ENCODE data around the gene TAAR9.

TAAR9 gene, protein sequence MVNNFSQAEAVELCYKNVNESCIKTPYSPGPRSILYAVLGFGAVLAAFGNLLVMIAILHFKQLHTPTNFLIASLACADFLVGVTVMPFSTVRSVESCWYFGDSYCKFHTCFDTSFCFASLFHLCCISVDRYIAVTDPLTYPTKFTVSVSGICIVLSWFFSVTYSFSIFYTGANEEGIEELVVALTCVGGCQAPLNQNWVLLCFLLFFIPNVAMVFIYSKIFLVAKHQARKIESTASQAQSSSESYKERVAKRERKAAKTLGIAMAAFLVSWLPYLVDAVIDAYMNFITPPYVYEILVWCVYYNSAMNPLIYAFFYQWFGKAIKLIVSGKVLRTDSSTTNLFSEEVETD

DNA sequence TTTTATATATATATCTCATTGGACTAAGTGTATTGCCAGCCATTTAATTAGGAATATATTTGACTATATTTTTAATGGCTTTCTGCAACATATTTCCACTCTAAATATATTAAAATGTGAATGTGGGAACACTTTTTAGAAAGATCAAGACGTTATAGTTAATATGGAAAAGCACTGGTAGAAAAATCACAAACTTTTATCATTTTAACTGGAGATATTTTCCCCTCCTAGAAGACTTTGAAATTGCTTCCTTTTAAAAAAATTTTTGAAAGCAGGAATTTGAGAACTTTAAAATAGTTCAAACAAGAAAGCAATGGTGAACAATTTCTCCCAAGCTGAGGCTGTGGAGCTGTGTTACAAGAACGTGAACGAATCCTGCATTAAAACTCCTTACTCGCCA lies at the start of gene TAAR9:
Gene TAAR9, plus strand, starts transcription at position 301 of the 400 bp plus-strand sequence. Its CDS starts 13 bp downstream, at position 314.
- DNase-seq = no peak

DNA sequence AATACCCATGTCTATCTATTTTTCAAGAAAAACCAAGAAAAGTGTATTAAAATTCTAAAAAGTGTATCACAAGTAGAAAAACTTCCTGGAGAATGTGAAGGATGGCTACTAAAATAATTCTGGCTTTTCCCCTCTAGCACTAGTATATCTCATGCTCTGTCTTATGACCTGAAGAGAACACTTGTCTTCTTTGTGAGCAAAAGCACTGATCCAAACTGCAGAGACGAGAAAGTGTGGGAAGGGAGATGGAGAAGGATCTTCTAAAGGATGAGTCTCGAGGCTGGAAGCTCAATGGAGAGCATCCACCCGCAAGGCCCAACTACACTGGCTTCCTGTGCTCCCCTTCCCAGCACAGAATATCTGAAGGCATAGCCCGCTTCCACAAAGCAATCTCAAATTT lies 48.7 kb upstream of the TAAR9 start:
- no peak for DNase-seq

DNA sequence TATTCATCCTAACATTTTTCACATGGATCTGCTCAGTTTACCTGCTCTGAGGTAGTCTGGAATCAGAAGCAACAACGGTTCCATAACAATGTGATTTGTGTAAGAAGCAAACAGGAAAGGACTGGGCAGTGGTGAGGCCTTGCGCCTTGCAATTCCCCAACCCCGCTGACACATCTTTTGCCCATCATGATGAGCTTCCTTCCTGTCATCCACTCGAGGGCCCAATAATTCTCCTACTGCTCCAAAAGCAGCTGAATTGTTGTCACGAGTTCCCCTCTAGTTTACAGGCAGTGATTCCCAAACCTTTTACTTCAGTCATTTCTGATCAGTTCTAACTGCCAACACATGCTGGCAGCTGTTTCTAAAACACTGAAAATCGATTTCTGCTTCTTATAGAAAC lies 48.1 kb upstream of the TAAR9 start:
- DNase-seq = no peak

DNA sequence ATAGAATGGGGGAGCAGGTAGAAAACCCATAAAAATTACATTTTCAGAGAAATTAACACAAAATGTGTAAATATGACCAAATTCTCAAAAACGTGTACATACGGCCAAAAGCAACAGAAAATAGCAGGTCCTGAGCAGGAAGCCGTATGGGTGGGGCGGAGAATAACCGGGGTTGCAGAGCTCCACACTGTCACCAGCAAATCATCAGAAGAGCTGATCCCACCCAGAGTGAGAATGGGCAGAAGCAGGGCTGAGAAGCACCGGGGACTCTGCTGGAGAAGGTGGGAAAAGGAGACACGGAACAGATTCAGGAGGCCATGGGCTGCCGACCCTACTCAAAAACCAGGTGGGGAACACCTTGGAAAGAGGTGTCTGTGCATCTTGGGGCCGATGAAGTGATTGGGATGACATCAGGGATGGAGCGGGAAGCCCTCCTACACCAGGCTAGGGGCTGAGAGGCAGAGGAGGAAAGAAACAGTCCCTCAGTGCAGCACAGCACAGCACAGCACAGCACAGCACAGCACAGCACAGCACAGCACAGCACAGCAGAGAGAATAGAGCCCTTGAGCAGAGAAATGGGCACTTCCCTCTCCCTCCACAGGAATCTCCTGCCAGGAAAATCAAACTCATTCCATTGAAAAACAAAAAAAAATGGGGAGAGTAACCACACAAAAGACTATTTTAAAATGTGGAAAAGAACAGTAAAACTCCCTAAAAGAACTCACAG lies 47.4 kb upstream of the TAAR9 start:
- no peak for DNase-seq

DNA sequence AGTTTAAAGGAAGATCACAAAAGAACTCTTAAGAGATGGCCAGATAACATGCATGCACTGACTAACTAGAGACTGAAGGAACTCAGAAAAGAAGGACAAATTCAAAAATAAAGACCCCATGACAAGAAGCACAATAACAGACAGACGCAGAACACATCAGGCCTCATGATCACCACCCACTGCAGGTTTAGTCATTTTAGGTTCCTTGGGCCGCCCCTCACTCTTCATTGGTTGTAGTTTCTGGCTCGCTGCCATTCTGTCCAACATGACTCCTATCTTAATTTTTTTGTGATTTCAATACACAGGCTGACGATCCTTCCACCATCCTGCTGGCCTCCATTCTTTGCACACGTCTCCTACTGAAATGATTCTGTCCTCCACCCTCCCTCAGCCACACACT lies 46.8 kb upstream of the TAAR9 start:
- no peak for DNase-seq

DNA sequence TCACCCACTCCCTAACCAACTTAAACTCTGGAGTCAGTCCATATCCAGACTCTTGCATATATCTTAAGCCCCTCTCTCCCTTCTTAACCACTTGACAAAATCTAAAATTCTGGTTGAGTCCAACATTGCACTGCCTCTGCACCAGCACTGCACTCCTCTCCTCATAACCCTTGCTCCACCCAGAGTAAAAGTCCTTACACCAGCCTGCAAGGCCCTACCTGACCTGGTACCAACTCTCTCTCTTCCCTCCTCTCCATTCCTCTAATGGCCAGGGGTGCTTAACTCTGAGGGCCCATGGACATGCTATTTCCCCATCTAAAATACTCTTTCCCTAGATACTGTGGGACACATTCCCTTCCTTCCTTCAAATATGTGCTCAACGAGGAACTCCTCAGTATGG lies 46.2 kb upstream of the TAAR9 start:
- DNase-seq = no peak

DNA sequence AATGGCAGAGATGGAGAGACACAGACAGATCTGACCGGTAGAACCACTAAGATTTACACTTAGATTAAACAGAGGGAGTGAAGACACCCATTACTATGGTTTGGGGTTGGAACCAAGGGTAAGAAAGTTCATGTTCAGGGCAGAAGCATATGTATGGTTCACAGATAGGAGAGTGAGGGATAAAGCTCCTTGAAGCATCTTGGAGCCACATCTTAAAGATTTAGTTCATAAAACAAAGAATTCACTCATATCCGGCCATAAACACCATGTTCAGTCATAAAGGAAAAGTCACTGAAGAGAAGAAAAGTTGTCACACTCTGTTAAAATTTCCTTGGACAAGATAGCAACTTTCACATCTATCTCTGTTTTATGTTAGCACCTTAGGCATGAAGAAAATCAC lies 43.1 kb upstream of the TAAR9 start:
- no peak for DNase-seq

DNA sequence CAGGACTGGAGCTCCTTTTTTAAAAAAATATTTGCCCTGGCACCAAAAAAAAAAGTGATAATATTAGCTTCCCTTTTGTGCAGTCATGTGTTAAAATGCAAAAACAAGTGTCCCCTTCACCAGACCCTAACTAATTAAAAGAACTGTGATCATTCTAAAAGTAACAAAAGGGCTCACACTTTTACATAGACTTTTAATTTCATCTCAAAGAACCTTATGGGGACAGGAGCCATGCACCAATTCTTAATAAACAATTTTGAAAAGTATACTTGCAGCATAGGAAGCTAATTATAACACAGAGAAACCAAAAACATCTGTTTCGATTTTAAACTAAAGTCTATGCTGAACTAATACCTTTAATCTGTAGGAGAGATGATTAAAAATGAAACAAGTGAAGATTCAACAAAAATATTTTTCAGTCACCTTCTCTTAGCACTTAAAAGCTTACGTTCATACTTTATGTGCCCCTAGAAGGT lies 42.4 kb upstream of the TAAR9 start:
- DNase-seq = no peak

DNA sequence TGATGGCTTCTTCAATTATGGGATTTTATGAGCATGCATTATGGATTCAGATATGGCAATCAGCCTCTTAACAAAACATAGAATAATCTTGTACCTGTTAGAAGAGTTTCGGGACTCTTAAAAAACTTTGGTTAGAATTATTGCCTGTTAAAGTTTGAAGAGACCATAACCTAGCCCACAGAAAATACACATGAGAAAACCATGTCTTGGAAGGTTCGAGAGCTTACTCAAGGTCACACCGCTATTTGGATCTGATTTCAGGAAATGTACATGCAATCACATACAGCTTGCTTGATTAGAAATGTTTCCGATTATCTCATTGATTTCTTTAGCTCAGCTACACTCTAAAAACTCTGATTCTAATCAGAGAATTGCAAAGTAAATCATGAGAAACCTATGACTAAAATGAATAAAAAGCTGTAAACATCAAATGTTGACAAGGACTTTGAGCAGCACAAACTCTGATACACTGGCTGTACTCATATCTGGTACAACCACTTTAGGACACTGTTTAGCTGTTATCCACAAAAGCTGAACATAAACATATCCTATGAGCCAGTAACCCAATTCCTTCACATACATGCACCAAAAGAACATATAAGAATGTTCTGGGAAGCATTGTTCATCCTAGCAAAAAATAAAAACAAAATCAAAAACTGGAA lies 41.4 kb upstream of the TAAR9 start:
- no peak for DNase-seq

DNA sequence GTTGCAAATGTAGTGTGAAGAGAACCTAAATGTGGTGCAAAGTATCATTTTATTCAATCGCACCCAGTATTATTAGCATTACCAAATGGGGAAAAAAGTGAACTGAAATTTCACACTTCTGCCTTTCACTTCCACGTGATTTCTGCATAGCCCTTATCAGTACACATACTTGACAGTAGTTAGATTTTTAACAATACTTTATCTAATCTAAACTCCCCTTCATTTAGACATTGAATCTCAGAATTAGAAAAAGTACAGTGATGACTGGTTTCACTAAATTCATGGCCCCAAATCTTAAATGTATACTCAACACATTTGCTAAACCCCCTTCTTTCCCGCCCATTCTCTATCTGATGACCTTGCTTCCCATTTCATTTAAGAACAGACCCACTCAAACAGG lies 39.4 kb upstream of the TAAR9 start:
- no peak for DNase-seq

DNA sequence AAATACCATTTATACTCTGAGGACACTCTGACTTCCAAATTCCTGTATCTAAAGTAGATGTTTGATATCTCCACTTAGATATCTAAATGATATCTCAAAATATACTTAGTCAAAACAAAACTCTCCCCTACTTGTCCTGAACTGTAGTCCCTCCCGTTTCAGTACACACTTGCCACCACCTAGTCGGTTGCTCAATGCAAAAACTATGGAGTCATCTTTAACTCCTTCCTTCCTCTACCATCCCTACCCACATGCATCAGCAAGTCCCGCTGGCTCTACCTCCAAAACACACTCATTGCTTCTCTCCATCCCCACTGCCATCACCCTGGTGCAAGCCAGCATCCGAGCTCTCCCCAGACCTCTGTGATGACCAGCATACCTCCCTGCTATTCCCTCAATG lies 38.3 kb upstream of the TAAR9 start:
- DNase-seq = no peak

DNA sequence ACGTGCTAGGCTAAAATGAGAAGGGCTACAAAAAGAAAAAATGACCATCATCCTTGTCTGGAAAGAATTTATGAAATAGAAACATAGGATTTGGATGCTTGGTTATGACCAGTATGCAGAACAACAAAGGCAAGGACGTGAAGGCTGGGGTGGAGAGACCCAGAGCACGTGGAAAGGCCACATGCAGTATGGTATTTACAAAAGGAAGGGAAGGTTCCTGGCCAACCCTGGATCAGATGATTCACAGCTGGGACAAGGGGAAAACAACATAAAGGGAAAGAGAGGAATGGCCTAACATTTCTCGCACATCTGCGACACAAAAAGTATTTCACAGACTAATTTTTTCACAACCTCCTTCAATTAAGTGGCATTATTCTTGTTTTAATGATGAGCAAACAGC lies 33.3 kb upstream of the TAAR9 start:
- DNase-seq = no peak

DNA sequence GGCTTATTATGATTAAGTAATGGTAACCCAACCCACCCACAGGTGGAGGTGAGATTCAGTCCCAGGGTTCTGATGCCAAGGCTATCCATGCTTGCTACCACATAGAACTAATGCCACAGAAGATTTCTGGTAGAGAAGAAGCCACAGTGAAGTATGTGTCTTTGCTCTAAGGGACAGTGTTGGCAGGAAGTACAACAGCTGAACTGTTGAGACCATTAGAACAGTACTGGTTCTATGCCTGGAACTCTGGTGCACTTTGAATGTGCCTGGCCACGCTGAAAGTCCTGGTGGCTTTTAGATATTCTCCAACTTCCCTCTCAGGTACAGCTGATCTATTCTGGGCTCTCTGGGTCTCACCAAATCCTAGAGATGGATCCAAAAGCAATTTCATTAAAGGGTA lies 32.9 kb upstream of the TAAR9 start:
- no peak for DNase-seq

DNA sequence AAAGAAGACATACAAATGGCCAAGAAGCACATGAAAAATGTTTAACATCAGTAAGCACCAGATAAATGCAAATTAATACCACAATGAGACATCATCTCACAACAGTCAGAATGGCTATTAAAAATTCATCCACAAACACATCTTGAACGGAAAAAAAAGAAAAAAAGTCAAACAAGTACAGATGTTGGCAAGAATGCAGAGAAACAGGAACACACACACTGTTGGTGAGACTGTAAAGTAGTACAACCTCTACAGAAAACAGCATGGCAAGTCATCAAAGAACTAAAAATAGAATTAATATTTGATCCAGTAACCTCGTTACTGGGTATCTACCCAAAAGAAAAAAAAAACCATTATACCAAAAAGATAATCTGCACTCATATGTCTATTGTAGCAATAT lies 31.6 kb upstream of the TAAR9 start:
- DNase-seq = no peak

DNA sequence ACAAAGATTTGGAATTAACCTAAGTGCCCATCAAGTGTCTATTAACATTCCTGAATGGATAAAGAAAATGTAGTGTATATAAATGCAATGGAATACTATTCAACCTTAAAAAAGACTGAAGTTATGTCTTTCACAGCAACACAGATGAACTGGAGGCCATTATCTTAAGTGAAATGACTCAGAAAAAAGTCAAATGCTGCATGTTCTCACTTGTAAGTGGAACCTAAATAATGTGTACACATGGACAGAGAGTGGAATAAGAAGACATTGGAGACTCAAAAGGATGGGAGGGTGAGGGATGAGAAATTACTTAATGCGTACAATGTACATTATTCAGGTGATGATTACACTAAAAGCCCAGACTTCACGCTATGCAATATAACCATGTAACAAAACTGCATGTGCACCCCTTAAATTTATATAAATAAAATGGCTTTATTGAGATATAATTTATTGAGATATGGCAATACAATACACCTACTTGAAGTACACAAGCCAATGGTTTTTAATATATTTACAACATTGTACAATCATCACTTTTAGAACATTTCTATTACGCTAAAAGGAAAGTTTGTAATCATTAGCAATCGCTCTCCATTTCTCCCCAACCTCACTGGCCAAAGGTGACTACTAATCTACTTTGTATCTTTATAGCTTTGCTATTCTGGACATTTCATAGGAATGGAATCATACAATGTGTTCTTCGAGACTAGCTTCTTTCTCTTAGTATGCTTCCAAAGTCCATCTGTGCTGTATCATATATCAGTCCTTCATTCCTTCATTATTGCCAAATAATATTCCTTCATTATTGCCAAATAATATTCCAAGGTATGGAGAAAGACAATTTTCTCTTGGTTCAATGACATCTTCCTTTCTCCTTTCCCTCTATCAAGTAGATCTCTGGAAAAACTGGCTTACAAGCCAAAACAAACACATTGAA lies 30.9 kb upstream of the TAAR9 start:
- DNase-seq = no peak

DNA sequence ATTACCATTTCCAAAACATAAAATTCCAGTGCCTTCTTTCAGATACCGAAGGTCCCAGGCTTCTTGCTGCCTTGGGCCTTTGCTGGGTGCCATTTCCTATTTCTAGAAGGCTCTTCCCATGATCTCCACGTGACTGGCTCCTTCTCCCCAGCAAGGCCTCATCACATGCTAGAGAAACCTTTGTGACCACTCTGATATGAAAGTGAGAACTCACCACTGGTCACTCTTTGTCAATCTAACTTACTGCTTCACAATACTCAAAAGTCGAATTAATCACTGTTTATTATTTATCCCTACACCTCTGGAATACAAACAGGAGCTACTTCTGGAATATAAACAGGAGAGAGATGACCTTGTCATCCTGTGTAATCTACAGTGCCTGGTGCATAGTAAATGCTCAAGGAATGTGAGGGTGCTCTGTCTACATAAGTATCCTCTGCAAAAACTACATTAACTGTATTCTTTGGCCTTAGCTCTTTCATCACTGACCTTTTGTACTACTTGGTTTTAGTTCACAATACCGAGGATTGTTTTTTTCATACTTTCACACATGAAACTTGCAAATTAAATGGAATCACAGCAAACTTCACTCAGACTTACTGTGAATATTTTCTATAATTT lies 26.8 kb upstream of the TAAR9 start:
- DNase-seq = no peak

DNA sequence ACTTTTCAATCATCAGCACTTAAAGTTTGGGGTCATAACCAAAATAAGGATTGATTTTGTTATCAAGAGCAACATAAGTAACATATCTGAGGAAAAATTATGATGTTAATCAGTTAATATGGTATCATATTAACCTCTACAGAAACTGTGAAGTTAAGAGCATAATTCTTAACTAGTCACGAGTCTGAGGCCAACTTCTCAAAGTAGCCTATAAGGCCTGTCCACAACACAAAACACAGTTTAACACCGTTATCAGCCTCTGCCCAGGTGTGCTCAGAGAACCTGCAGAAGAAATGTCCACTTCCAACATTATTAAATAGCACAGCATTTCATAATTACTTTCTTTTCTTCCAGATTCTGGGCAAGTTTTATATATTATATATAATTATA lies 26.3 kb upstream of the TAAR9 start:
- no peak for DNase-seq

DNA sequence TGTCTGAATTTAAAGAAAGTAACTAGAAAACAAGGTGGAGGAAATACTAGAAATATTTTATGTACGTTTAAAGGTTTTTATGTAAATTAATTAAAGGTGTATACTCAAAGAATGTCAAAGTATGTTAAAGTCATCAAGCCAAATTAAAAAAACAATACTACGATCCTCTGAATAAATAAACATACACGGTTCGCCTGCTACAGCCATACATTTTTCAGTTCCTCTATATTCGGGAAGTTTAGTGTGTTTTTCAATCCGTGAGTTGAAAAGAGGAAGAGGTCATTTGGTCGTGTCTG lies 25.8 kb upstream of the TAAR9 start:
- no peak for DNase-seq

DNA sequence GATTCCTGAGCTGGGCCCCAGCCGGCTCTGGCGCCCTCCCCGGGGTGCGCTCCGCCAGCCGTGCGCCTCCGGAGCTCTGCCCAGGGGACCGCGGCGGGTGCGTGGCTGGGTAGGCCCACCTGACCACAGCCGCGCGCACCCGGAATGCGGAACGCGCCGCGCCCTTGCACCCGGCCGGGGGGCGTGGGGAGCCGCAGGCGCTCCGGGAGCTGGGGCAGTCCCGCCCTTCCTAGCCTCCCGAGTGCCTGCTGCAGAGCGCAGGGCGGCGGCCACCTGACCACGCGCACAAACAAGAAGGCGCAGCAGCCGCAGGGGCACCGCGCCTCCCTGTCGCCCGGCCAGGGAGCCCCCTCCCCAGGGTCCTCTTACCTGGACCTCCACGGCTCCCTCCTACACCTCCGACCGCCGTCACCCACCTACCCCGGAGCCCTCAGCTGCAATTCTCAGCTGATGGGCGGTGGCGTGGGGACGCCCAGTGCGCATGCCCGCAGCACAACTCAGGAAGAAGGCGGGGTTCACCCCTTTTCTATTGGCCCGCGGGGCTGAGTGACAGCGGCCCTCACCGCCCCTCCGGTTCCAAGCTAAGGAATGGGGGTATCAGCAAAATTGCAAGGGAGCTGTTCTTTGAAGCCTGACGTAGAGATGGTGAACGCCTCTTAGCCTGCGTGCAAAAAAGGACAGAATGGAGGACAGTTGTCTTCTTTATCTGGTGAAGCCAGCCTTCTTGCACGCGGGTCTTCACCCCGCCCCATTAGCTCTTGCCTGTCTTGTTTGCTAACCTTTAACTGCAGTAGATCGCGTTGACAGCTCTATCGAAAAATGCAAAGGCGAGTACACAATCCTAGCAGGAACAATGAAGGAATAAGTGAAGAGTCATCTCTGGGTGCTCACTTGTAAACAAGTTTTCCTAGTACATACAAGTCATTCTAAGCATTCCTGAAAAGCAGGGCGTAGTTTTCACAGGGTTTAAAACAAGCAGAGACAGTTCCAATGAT lies 25.1 kb upstream of the TAAR9 start, which contains the start of gene STX7:
Gene STX7, minus strand, starts transcription at position 479 of the 995 bp plus-strand sequence. CDS start 9,586 bp downstream, outside the sequence.
- DNase-seq = peak; percentile 75

DNA sequence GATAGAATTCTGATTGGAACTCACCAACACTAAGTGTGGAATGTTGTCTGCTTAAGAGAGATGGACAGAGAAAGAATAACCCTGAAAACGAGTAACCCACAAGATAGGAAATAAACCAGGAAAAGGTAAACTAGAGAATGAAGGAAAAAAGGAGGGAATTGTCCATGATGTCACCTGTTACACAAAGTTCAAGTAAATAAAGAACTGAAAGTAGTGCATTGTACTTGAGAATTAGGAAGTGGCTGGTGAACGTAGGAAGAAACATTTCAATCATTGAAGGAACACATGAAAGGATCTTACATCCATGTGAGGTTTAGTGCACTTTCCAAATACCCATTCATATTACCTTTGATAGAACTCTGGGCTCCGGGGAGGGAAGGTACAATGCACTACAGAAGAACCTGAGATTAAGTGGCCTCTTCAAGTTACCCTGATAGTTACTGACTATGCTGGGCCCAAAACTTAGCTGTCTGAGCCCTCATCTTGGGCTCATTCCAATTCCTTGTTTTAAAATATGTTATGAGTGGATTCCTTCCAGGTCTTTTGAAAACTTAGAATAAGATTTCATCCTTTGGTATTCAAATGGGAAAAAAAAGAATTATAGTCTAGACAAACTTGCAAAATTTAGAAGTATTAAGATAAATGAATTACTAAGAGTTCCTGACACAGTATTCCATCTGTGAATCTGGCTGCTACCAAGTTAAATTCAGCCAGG lies 24.1 kb upstream of the TAAR9 start:
- DNase-seq = no peak

Data from DMS79 treated with DMSO at 0.1 percent for 48 hours (cell line).